ENCODE measurements around the gene HNRNPC.

GRCh38 chr14:21160061-21160610 is 109.1 kb downstream of the HNRNPC start:
- TF ChIP-seq POLR2AphosphoS5 (IDR thresholded peaks at IDR 0.05) = no peak
- no peak for TF ChIP-seq EP300 (conservative IDR thresholded peaks at IDR 0.05; ENCODE audit: poor library complexity, severe bottlenecking)
- TF ChIP-seq CTCF (IDR thresholded peaks at IDR 0.05; ENCODE audit: poor library complexity, severe bottlenecking) = no peak
- TF ChIP-seq RAD21 (conservative IDR thresholded peaks at IDR 0.05) = no peak
- TF ChIP-seq REST (IDR thresholded peaks at IDR 0.05; ENCODE audit: borderline replicate concordance) = no peak
- no peak for TF ChIP-seq EZH2 (IDR thresholded peaks at IDR 0.05; ENCODE audit: borderline replicate concordance, insufficient read depth, low read length, poor library complexity, severe bottlenecking)
- no peak for TF ChIP-seq SMC3 (conservative IDR thresholded peaks at IDR 0.05; ENCODE audit: poor library complexity)
- TF ChIP-seq MXI1 (conservative IDR thresholded peaks at IDR 0.05; ENCODE audit: poor library complexity, severe bottlenecking) = no peak
- no peak for TF ChIP-seq TAF1 (IDR thresholded peaks at IDR 0.05; ENCODE audit: low read depth)

Data from neural cell (in vitro differentiated cells).